NCI-H524 (cell line): ENCODE results near the gene LRIG2.

Experiments used
- DNase-seq, 2 experiments: peaks; one replicate each; lab custom pipeline; 2025; lab: John Stamatoyannopoulos, UW

LRIG2 gene

DNA sequence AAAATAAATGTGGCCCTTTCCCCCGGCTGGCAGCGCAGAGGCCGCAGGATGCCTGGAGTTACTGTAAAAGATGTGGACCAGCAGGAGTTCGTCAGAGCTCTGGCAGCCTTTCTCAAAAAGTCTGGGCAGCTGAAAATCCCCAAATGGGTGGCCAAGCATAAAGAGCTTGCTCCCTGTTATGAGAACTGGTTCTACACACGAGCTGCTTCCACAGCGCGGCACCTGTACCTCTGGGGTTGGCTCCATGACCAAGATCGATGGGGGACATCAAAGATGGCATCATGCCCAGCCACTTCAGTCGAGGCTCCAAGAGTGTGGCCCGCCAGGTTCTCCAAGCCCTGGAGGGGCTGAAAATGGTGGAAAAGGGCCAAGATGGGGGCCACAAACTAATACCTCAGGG, 95.9 kb downstream of the LRIG2 start:
- DNase-seq, result no peak

GRCh38 chr1:113169591-113169990, 96.6 kb downstream of the LRIG2 start:
- DNase-seq, result no peak

DNA sequence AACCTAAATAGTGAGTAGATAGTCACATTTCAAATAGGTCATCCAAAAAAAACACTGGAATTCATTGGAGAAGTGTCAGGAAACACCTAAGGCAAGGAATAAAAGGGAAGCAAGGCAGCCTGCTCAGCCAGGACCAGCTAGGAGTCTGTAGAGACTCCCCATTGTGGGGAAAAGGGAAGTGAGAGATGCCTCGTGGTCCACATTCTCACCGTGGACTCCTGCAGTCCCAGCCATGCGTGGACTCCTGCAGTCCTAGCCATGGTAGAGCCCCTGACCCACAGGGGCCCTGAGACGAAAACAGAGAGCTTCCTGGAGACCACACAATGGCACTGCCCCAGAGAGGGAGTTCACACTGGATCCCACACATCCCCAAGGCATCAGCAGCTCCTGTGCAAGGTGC, 97.5 kb downstream of the LRIG2 start:
- DNase-seq, result no peak

- no peak for DNase-seq
Observed at GRCh38 chr1:113178106-113178505, 105.1 kb downstream of the LRIG2 start.

- no peak for DNase-seq
Observed at GRCh38 chr1:113178522-113178921, 105.5 kb downstream of the LRIG2 start.
